ENCODE results near the gene SPHK1.
A peak's percentile ranks its signal among the peaks of the same experiment; 100 is the strongest.

Gene SPHK1

GRCh38 chr17:76410328-76410965 lies 26.0 kb downstream of the SPHK1 start:
- no peak for DNase-seq

GRCh38 chr17:76411247-76411646 lies 26.8 kb downstream of the SPHK1 start:
- no peak for DNase-seq

GRCh38 chr17:76414334-76415295 lies 30.2 kb downstream of the SPHK1 start:
- DNase-seq: no peak

GRCh38 chr17:76415786-76416185 lies 31.4 kb downstream of the SPHK1 start:
- no peak for DNase-seq

GRCh38 chr17:76416457-76416856 lies 32.0 kb downstream of the SPHK1 start:
- no peak for DNase-seq

DNA sequence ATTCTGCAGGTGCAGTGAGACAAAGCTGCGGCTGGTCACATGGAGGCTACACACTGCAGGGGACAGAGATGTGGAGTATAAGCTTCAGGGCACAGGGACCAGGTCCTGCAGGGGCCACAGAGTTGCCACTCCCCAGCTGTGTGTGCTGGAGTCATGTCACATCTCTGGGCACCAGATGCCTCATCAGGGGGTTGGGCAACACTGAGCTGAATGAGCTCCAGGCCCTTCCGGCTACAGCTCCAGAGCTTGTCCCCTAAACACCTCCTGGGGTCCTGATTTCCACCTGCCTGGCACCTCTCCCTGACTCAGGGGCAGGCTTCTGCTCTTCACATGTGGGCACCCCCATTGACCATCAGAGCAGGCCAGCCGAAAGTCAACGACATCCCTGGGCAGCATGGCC lies 32.5 kb downstream of the SPHK1 start:
- no peak for DNase-seq

DNA sequence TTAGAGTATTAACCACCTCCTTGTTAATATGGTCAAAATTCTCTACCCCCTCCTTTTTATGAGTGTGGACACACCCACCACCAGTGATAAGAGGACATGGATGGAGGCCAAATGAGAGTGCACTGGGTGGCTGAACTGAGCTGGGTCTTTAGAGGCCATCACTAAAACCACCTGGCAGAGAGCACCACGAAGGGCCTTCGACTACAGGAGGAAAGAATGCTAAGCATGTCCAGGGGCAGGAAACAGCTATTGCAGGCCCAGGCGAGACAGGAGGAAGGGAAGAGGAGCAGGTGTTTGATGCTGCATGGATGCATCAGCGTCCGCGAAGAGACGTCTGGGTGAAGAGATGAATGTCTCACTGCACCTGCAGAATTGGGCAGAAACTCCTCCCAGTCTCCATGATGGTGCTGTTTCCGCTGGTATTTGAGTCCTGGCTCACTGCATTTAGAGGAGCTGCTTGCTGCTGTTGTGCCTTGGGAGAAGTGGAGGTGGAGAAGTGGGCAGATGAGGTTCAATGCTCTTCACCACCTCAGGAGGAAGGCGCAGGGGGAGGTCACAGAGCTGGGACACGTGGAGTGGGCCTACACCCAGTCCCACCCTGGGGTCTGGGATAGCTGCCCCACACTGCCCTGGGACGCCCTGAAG lies 33.2 kb downstream of the SPHK1 start:
- no peak for DNase-seq

DNA sequence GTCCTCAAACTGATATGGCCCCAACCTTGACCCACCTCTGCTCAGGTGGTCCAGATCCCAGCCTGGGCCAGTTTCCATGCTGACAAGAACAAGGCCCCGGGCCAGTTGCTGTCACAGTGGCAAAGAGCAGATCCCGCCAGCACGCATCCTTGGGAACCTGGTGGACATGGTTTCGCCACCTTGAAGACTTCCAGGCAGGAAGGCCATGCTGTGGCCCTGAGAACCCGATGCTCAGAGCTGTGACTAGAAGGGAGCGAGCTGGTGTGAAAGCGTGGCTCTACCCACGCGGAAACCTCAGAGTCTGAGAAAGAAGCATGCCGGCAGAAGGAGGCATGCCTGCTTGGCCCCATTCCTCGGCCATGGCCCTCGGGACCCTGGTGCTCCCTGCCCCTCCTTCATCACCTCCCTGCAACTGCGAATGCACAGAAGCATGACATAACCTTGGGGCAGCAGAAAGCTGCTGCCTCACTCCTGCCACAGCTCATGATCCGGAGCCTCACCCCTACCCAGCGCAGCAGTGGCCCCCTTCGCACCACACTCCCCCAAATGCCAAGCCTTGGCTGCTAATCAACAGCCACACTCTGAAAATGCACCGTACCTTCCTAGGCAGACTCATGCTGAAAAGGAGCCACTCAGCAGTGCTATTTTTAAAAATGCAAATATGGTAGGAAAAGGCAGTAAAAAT lies 35.3 kb downstream of the SPHK1 start:
- no peak for DNase-seq

DNA sequence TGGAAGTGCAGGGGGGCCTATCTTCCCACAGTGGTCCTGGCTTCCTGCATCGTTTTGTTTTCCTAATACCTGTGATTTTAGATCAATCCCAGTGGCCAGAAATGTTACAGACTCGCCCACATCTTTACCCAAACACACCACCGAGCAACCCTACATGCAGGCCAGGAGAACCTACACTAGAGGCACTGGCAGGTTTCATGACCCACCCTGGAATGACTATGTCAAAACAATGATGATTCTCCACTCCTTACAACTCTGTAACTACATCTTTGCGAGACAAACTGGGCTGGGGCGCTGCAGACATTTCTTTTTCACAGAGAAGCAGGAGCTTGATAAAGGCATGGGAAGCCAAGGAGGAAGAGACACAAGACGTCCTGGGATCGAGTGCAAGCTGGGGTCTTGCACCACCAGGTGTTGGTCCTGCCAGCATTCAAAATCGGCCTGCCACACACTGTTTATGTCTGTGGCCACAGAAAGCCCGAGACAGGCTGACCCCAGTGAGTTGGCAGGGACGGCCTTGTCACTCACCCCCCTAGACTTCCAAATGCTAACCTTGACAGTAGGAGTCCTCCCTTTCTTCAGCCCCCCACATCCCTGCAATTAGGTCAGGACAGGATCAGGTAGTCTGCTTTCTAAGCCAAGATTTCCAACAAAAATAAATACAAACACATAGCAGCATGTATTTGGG lies 36.1 kb downstream of the SPHK1 start:
- no peak for DNase-seq

DNA sequence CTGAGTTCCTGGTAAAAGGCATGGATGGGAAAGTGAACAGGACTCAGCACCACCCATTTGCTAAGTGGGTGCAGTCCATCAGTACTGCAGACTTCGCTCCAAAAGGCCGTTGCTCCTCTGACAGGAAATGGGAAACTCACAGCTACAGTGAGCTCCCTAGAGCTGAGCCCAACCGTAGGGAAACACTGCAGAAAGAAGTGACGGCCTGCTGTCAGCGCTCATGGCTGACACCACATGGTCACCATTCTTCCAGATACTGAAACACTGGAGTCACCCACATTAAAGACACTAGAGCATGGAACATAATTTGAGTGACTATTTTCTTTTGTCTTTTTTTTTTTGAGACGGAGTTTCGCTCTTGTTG lies 36.6 kb downstream of the SPHK1 start:
- no peak for DNase-seq

DNA sequence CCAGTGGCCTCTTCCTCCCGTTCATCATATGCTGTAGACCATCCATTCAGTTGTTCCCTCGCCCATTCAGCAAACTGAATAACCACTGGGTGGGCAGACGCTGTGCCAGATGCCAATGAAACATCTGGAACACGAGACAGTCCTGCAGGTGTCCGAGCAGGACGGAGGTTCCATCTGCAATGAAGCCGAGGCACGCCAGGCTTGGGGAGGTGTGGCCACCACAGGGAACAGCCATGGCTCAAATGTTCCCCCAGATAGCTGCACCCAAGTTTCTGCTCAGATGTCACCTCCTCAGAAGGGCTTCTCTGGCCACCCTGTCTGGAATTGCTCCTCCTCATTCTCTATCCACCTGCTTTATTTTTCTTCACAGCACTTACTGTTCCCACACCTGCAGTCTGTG lies 38.0 kb downstream of the SPHK1 start:
- no peak for DNase-seq

DNA sequence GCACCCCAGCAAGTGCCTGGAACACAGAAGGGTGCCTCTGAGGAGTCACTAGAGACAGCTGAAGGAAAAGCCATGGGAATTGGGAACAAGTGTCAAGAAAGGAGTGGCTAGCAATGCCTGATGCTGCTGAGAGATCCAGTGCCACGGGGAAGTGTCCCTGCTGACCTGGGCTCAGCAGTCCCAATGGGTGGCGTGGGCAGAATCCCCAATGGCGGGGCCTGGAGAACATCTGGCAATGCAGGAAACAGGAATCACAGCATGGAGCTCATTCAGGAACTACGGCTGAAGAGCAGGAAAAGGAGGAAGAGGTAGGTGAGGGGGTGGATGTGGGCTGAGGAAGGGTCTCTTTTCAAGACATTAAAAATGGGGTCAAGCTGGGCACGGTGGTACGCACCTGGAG lies 38.5 kb downstream of the SPHK1 start:
- no peak for DNase-seq

DNA sequence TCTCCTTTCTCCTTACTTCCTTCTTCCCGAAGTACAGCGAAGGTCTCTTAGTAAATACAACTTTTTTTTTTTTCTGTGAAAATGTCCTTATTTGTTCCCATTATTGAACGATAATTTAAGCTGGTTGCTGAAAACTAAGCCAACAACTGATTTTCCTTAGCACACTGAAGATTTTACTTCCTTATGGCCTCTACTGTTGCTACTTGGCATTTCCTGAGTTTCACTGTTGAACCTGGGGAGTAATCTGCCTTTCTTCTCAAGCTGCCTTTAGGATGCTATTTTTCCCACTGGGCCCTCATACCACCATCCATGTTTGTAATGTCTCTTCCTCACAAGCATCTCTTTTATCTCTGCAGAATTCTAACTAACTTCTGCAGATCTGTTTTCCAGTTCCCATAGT lies 42.4 kb downstream of the SPHK1 start:
- no peak for DNase-seq

- no peak for DNase-seq
Observed at GRCh38 chr17:76427501-76428231, 43.3 kb downstream of the SPHK1 start.

- DNase-seq: no peak
Observed at GRCh38 chr17:76428511-76428910, 44.1 kb downstream of the SPHK1 start.

DNA sequence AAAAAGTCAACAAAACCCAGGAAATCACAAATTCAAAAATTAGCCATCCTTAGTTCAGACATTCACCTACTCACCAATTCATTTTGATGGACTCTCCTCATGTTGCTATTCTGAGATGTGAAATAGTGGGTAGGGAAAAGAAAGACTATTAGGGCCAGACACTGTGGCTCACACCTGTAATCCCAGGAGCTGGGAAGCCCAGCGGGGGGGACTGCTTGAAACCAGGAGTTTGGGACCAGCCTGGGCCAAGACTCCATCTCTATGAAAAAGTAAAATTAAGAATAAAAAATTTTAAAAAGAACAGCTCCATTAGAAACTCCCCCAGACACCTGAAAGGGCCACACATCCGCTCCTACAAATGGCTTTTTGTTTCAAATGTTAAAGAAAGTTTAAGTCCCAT lies 47.1 kb downstream of the SPHK1 start:
- no peak for DNase-seq

DNA sequence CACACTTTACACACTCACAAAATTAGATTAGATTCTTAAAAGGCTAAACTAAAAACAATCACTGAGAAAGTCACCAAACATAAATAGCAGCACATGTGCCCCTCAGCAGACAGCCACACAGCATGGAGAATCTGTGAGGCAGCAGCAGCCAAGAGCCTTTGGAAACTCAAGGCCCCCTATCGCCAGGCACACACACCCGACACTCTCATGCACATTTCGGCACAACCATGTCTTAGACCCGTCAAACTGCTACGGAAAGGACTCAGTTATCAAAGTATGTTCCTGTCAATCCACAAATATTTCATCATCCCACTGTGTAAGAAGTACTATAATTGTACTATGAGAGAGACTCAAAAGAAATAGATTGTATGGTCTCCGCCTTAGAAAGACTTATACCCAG lies 47.6 kb downstream of the SPHK1 start:
- DNase-seq: no peak

- peak; percentile 35 to 64 for DNase-seq
Observed at GRCh38 chr17:76432712-76433336, 48.4 kb downstream of the SPHK1 start.

DNA sequence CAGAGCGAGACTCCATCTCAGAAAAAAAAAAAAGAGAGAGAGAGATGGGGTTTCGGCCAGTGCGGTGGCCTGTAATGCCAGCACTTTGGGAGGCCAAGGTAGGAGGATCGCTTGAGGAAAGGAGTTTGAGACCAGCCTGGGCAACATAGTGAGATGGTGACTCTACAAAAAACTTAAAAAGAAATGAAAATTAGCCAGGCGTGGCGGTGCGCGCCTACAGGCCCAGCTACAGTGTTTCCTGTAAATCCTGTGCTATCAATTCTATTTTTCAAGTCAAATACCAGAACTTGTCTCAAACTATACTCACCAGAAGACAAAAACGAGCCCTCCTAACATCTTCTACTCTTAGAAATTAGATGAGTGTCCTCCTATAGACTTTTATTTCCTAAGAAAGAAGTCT lies 49.3 kb downstream of the SPHK1 start:
- no peak for DNase-seq

DNA sequence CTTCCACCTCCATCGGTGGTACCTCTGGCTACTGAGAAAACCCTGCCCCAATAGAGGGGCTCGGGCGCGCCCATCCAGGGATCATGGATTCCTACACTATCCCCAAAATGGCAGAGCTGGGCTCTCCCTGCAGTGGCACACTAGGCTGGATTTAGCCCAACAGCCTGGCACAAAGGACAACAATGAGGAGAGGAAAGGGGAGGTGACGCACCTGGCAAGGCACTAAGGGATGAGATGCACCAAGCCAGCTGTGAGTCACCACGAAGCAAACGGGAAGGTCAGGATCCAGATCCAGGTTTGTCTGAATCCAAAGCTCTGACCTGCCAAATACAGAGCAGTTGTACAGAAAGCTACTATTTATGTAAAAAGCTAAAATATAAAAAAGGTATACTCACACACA lies 50.5 kb downstream of the SPHK1 start:
- DNase-seq: no peak

- no peak for DNase-seq
Observed at GRCh38 chr17:76435751-76436150, 51.3 kb downstream of the SPHK1 start.
